Measurements from ENCODE around the gene ITGA11. TPM values are rescaled to one million over a fixed set of nuclear protein-coding genes. Genes with fewer than 3 reads are reported as not detected.

ITGA11 gene
- total RNA-seq, 1 donor from 2014 or later: 0.51 TPM

DNA sequence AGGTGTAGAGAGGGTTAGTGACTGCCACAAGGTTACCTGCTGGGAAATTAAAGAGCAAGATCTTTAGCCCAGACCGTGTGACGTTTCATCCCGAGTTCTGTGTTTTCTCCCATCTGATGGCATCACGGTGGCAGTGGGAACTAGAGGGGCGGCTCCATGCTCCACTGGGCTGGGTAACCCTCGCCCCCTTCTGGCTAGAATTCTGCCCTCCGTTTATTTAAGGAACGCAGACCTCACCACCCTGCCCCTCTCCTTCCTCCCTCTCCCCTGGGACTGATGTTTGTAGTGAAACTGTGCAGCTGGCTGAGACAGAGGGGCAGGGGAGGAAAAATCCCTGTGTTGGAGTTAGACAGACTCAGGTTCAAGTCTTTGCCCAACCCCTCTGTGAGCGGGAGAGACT lies 65.6 kb downstream of the ITGA11 start:
- DNase-seq (ENCODE audit: low read depth, low spot score): no peak
- Mint-ChIP-seq H3K27me3 (ENCODE audit: low read depth) (no peaks in the 10 kb centered on the region), H3K27ac (ENCODE audit: unreplicated experiment) (no peak overlapping the region)

DNA sequence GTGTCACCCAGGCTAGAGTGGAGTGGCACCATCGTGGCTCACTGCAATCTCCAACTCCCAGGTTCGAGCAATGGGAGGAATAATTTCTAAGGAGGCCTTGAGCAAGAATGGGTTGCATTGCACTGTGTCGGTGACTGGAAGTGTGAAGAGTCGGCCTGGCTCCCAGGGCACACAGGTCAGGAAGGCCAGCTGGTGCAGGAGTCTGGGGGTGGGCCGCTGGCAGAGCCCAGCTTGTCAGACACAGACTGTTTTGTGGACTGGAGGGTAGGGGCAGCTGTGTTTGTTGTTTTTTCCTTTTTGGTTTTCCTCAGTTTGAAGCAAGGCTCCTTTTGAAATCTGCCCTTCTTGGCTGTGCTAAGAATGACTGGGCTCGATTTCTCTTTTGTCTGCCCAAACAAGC lies 66.2 kb downstream of the ITGA11 start:
- H3K27me3 Mint-ChIP-seq (ENCODE audit: low read depth): no peaks in the 10 kb centered on the region
- H3K4me3 Mint-ChIP-seq: no peak overlapping the region
- TF ChIP-seq, protein P1, sequence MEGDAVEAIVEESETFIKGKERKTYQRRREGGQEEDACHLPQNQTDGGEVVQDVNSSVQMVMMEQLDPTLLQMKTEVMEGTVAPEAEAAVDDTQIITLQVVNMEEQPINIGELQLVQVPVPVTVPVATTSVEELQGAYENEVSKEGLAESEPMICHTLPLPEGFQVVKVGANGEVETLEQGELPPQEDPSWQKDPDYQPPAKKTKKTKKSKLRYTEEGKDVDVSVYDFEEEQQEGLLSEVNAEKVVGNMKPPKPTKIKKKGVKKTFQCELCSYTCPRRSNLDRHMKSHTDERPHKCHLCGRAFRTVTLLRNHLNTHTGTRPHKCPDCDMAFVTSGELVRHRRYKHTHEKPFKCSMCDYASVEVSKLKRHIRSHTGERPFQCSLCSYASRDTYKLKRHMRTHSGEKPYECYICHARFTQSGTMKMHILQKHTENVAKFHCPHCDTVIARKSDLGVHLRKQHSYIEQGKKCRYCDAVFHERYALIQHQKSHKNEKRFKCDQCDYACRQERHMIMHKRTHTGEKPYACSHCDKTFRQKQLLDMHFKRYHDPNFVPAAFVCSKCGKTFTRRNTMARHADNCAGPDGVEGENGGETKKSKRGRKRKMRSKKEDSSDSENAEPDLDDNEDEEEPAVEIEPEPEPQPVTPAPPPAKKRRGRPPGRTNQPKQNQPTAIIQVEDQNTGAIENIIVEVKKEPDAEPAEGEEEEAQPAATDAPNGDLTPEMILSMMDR (conservative IDR thresholded peaks at IDR 0.05): no peak
- H3K9me3 Mint-ChIP-seq: no peaks in the 10 kb centered on the region
- peak overlapping the region; percentile 22 for H3K27ac Mint-ChIP-seq (ENCODE audit: unreplicated experiment)
- no peaks in the 10 kb centered on the region for H3K36me3 Mint-ChIP-seq (ENCODE audit: low read depth)
- H3K4me1 Mint-ChIP-seq: peaks cover 31% of the 10 kb centered on the region
- no peak for DNase-seq (ENCODE audit: low read depth, low spot score)

More for the DNA sequence above, 65.6 kb downstream of the ITGA11 start:
- no peaks in the 10 kb centered on the region for H3K36me3 Mint-ChIP-seq (ENCODE audit: low read depth)
- no peaks in the 10 kb centered on the region for H3K9me3 Mint-ChIP-seq
- H3K4me1 Mint-ChIP-seq: peaks cover 27% of the 10 kb centered on the region
- H3K4me3 Mint-ChIP-seq: no peak overlapping the region
- TF ChIP-seq, protein P1 (conservative IDR thresholded peaks at IDR 0.05): no peak

DNA sequence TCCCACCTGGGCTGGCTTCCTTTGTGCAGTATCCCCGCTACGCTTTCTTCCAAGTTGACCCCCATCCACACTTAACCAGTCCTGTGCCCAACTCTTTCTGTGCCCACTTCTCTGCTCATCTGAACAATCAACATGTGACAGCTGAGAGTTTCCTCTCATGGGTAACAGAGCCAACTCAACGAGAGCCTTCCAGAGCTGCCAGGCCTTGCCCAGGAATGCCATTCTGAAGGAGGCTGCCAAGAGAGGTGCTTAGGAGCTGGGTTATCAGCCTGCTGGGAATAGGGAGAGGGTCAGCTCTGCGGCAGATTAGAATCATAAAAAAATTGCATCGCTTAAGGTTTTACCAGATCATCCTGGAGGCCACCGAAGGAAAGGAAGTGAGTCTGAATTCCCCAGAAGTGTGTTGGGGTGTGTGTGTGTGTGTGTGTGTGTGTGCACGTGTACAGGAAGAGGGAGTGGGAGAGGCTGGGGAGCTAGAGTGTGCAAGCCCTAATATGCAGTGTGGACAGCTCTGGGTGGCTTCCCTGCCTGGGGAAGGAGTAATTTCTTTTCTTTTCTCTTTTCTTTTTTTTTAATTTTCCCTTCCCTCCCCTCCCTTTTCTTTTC lies 66.7 kb downstream of the ITGA11 start:
- TF ChIP-seq, protein P1 (conservative IDR thresholded peaks at IDR 0.05): no peak
- no peak for DNase-seq (ENCODE audit: low read depth, low spot score)
- H3K27ac Mint-ChIP-seq (ENCODE audit: unreplicated experiment): peak overlapping the region; percentile 63
- no peaks in the 10 kb centered on the region for H3K27me3 Mint-ChIP-seq (ENCODE audit: low read depth)
- H3K36me3 Mint-ChIP-seq (ENCODE audit: low read depth): no peaks in the 10 kb centered on the region
- H3K9me3 Mint-ChIP-seq: no peaks in the 10 kb centered on the region
- peaks cover 36% of the 10 kb centered on the region for H3K4me1 Mint-ChIP-seq
- H3K4me3 Mint-ChIP-seq: no peak overlapping the region

DNA sequence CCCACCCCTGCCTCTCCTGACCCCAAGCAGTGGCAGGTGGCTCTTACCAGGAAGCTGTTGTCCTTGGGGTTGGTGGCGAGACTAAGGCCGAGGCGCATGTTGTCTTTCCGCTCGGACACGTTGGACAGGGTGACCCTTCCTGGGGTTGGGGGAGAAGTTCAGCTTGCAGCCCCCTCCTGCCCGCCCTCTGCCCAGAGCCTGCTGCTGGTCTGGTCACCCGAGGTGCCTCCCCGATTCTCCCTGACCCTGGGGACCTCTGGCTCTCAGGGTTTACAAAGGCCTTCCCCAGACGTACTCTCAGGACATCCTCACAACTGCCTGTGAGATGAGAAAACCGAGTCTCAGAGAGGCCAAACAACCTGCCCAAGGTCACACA lies 67.3 kb downstream of the ITGA11 start:
- no peaks in the 10 kb centered on the region for H3K9me3 Mint-ChIP-seq
- TF ChIP-seq, protein P1 (conservative IDR thresholded peaks at IDR 0.05): no peak
- peaks cover 42% of the 10 kb centered on the region for H3K4me1 Mint-ChIP-seq
- H3K4me3 Mint-ChIP-seq: no peak overlapping the region
- peak overlapping the region; percentile 63 for H3K27ac Mint-ChIP-seq (ENCODE audit: unreplicated experiment)
- H3K36me3 Mint-ChIP-seq (ENCODE audit: low read depth): no peaks in the 10 kb centered on the region
- H3K27me3 Mint-ChIP-seq (ENCODE audit: low read depth): no peaks in the 10 kb centered on the region
- DNase-seq (ENCODE audit: low read depth, low spot score): no peak

DNA sequence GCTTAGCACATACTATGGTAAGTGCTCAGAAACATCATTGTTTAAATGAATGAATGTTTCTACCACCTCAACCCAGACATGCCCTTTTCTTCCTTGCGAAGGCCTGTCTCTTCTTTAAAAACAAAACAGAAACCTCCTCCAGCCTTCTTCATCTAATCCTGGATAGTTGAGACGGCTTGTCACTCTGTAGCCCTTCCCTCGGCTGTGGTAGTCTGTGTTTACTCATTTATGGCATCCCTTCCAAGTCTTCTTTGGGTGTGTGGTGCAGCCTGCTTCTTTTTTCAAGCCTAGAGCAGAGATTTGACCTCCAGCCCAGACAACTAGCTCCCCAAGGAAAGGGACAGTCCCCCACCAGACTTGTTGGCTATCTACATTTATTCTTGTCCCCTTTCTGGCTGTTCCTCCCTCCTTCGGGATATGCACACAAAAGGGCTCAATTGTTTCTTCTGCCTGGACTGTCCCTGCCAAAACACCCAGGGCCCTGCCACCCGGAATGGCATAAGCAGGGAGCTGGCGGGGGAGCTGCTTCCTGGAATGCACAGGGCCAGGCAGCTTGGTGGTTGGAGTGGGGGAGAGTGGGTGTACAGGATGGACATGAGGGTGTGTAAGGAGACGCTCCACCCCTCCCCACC lies 67.8 kb downstream of the ITGA11 start:
- TF ChIP-seq, protein P1 (conservative IDR thresholded peaks at IDR 0.05): no peak
- Mint-ChIP-seq H3K36me3 (ENCODE audit: low read depth) (no peaks in the 10 kb centered on the region), H3K9me3 (no peaks in the 10 kb centered on the region), H3K4me1 (peaks cover 42% of the 10 kb centered on the region), H3K27me3 (ENCODE audit: low read depth) (no peaks in the 10 kb centered on the region), H3K4me3 (no peak overlapping the region), H3K27ac (ENCODE audit: unreplicated experiment) (no peak overlapping the region)
- DNase-seq (ENCODE audit: low read depth, low spot score): no peak
